ENCODE measurements around the gene CHTF8. TPM values are rescaled to one million over a fixed set of nuclear protein-coding genes. Genes with fewer than 3 reads are reported as not detected.
A peak's percentile ranks its signal among the peaks of the same experiment; 100 is the strongest.
"Not testable (repeated sequence)": the region's sequence is repeated elsewhere in the genome, so short reads cannot be mapped to it uniquely, and the experiment has no call there.

CHTF8 gene
- polyA plus RNA-seq, 1 donor (not counting 4 experiments of a cell fraction or from before 2014, with no cell fraction given) = 96.0 TPM

DNA sequence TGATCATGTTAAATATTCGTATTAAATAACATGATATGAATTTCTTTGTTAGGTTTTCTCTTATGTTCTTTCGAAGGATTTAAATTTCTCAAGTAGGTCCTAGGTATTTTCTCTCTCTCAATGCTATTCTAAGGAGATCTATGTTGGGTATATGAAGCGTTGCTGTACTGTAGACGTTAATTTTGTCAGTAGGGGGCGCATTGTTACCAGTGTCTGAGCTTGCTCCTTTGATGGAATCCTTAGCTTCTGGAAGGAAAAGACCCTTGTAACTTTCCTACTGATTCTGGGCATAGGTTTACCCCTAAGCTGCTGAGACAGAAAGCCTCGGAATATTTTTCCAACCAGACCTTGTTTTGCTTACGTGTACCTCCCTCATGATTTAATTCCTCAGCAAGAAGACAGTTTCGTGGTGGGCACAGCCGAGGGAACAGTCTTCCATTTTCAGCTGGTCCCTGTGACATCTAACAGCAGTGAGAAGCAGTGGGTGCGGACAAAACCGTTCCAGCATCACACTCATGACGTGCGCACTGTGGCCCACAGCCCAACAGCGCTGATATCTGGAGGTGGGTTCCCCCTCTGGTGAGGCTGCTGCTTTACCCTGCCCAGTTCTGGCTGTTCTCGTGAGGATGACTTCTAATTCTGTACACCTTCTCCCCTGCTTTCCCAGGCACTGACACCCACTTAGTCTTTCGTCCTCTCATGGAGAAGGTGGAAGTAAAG lies 17.9 kb upstream of the CHTF8 start:
- no peak overlapping the region for H3K9ac ChIP-seq (ENCODE audit: control insufficient read depth, extremely low read depth, insufficient read depth, low read length)
- no peaks in the 10 kb centered on the region for H4K20me1 ChIP-seq (ENCODE audit: control insufficient read depth, extremely low read depth, insufficient read depth, low read length)
- no peak overlapping the region for H3K4me2 ChIP-seq (ENCODE audit: control insufficient read depth, extremely low read depth, insufficient read depth, low read depth, low read length)
- dilution Hi-C loops (cut with MboI; ENCODE audit: extremely low pct_ligation_motif_present, low sequenced_read_pairs) = no loop called here
- H3K79me2 ChIP-seq (ENCODE audit: control insufficient read depth, insufficient read depth, low read length) = peaks cover 11% of the 10 kb centered on the region
- H3K4me1 ChIP-seq (ENCODE audit: control insufficient read depth, extremely low read depth, insufficient read depth, low read length) = no peaks in the 10 kb centered on the region
- H3K36me3 ChIP-seq (ENCODE audit: control insufficient read depth in 2 of 2, extremely low read depth in 1 of 2, insufficient read depth in 2 of 2, low read length in 2 of 2) = peaks cover 21 to 35% of the 10 kb centered on the region in 2 experiments
- FAIRE-seq (peak; percentile 56), DNase-seq (ENCODE audit: low read depth, low spot score) (no peak)
- TF ChIP-seq, protein P1, sequence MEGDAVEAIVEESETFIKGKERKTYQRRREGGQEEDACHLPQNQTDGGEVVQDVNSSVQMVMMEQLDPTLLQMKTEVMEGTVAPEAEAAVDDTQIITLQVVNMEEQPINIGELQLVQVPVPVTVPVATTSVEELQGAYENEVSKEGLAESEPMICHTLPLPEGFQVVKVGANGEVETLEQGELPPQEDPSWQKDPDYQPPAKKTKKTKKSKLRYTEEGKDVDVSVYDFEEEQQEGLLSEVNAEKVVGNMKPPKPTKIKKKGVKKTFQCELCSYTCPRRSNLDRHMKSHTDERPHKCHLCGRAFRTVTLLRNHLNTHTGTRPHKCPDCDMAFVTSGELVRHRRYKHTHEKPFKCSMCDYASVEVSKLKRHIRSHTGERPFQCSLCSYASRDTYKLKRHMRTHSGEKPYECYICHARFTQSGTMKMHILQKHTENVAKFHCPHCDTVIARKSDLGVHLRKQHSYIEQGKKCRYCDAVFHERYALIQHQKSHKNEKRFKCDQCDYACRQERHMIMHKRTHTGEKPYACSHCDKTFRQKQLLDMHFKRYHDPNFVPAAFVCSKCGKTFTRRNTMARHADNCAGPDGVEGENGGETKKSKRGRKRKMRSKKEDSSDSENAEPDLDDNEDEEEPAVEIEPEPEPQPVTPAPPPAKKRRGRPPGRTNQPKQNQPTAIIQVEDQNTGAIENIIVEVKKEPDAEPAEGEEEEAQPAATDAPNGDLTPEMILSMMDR (optimal IDR thresholded peaks at IDR 0.05 in 1 of 3, IDR thresholded peaks at IDR 0.05 in 1 of 3, conservative IDR thresholded peaks at IDR 0.05 in 1 of 3; ENCODE audit: extremely low read depth in 1 of 3, insufficient read depth in 2 of 3, low read length in 3 of 3) = peak; percentile 55 to 67 (median 59)
- TF ChIP-seq EZH2 (IDR thresholded peaks at IDR 0.05; ENCODE audit: low read length) = no peak
- no peak overlapping the region for H3K4me3 ChIP-seq (ENCODE audit: control insufficient read depth in 2 of 3, extremely low read depth in 1 of 3, insufficient read depth in 2 of 3, low read depth in 1 of 3, low read length in 3 of 3)
- no peak overlapping the region for H2AFZ ChIP-seq (ENCODE audit: control insufficient read depth, low read length)
- H3K27me3 ChIP-seq (ENCODE audit: control insufficient read depth, extremely low read depth, insufficient read depth, low read length) = no peaks in the 10 kb centered on the region
- H3K9me1 ChIP-seq (ENCODE audit: control insufficient read depth, extremely low read depth, insufficient read depth, low read length) = no peaks in the 10 kb centered on the region
- H3K9me3 ChIP-seq (ENCODE audit: control insufficient read depth, low read depth, low read length) = no peaks in the 10 kb centered on the region
- H3K27ac ChIP-seq (ENCODE audit: control insufficient read depth, insufficient read depth, low read length) = no peak overlapping the region

DNA sequence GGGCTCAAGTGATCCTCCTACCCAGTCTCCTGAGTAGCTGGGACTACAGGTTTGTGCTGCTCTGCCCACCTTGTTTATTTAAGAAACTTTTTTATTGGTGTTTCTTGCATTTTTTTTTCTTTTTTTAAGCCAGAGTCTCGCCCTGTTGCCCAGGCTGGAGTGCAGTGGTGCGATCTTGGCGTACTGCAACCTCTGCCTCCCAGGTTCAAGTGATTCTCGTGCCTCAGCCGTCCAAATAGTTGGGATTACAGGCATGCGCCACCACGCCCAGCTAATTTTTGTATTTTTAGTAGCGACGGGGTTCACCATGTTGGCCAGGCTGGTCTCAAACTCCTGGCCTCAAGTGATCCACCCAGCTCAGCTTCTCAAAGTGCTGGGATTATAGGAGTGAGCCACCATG lies 17.2 kb upstream of the CHTF8 start:
- H3K9ac ChIP-seq (ENCODE audit: control insufficient read depth, extremely low read depth, insufficient read depth, low read length); H3K4me3 ChIP-seq (ENCODE audit: control insufficient read depth in 2 of 3, extremely low read depth in 1 of 3, insufficient read depth in 2 of 3, low read depth in 1 of 3, low read length in 3 of 3); H4K20me1 ChIP-seq (ENCODE audit: control insufficient read depth, extremely low read depth, insufficient read depth, low read length); H3K9me1 ChIP-seq (ENCODE audit: control insufficient read depth, extremely low read depth, insufficient read depth, low read length); H3K4me2 ChIP-seq (ENCODE audit: control insufficient read depth, extremely low read depth, insufficient read depth, low read depth, low read length); H2AFZ ChIP-seq (ENCODE audit: control insufficient read depth, low read length); H3K27me3 ChIP-seq (ENCODE audit: control insufficient read depth, extremely low read depth, insufficient read depth, low read length); dilution Hi-C loops (cut with MboI; ENCODE audit: extremely low pct_ligation_motif_present, low sequenced_read_pairs); FAIRE-seq; H3K9me3 ChIP-seq (ENCODE audit: control insufficient read depth, low read depth, low read length); H3K27ac ChIP-seq (ENCODE audit: control insufficient read depth, insufficient read depth, low read length); DNase-seq (ENCODE audit: low read depth, low spot score); H3K4me1 ChIP-seq (ENCODE audit: control insufficient read depth, extremely low read depth, insufficient read depth, low read length): not testable (repeated sequence)
- peaks cover 11% of the 10 kb centered on the region for H3K79me2 ChIP-seq (ENCODE audit: control insufficient read depth, insufficient read depth, low read length)
- H3K36me3 ChIP-seq (ENCODE audit: control insufficient read depth in 2 of 2, extremely low read depth in 1 of 2, insufficient read depth in 2 of 2, low read length in 2 of 2) = peaks cover 21 to 35% of the 10 kb centered on the region in 2 experiments

DNA sequence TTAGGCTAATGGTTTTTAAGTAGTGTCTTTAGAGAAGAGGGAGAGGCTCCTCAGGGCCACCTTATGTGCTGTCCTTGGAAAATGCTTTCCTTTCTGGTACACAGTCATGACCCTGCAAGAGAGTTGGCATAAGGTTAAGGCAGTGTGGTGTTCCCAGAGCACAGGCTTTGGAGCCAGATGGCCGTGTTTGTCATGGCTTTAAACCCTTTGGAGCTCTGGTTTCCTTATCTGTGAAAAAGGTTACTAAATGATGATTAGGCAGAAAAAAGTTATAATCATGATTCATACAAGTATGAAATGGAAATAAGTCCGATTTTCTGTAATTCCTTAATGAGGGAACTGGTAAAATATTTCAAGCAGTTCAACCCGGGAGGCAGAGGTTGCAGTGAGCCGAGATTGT lies 13.3 kb upstream of the CHTF8 start:
- dilution Hi-C loops (cut with MboI; ENCODE audit: extremely low pct_ligation_motif_present, low sequenced_read_pairs) = no loop called here
- H3K36me3 ChIP-seq (ENCODE audit: control insufficient read depth in 2 of 2, extremely low read depth in 1 of 2, insufficient read depth in 2 of 2, low read length in 2 of 2) = peaks cover 27 to 32% of the 10 kb centered on the region in 2 experiments

More for the DNA sequence above, 13.3 kb upstream of the CHTF8 start:
- H3K9ac ChIP-seq (ENCODE audit: control insufficient read depth, extremely low read depth, insufficient read depth, low read length) = no peak overlapping the region
- no peak overlapping the region for H3K4me3 ChIP-seq (ENCODE audit: control insufficient read depth in 2 of 3, extremely low read depth in 1 of 3, insufficient read depth in 2 of 3, low read depth in 1 of 3, low read length in 3 of 3)
- FAIRE-seq (no peak), DNase-seq (ENCODE audit: low read depth, low spot score) (no peak)
- peaks cover 12% of the 10 kb centered on the region for H3K79me2 ChIP-seq (ENCODE audit: control insufficient read depth, insufficient read depth, low read length)
- no peaks in the 10 kb centered on the region for H3K27me3 ChIP-seq (ENCODE audit: control insufficient read depth, extremely low read depth, insufficient read depth, low read length)
- H3K9me3 ChIP-seq (ENCODE audit: control insufficient read depth, low read depth, low read length) = no peaks in the 10 kb centered on the region
- H3K27ac ChIP-seq (ENCODE audit: control insufficient read depth, insufficient read depth, low read length) = no peak overlapping the region
- no peak for TF ChIP-seq EZH2 (IDR thresholded peaks at IDR 0.05; ENCODE audit: low read length)
- TF ChIP-seq, protein P1 (optimal IDR thresholded peaks at IDR 0.05 in 1 of 3, IDR thresholded peaks at IDR 0.05 in 1 of 3, conservative IDR thresholded peaks at IDR 0.05 in 1 of 3; ENCODE audit: extremely low read depth in 1 of 3, insufficient read depth in 2 of 3, low read length in 3 of 3) = no peak
- no peaks in the 10 kb centered on the region for H4K20me1 ChIP-seq (ENCODE audit: control insufficient read depth, extremely low read depth, insufficient read depth, low read length)
- H3K4me2 ChIP-seq (ENCODE audit: control insufficient read depth, extremely low read depth, insufficient read depth, low read depth, low read length) = no peak overlapping the region
- H3K9me1 ChIP-seq (ENCODE audit: control insufficient read depth, extremely low read depth, insufficient read depth, low read length) = no peaks in the 10 kb centered on the region
- H3K4me1 ChIP-seq (ENCODE audit: control insufficient read depth, extremely low read depth, insufficient read depth, low read length) = no peaks in the 10 kb centered on the region
- no peak overlapping the region for H2AFZ ChIP-seq (ENCODE audit: control insufficient read depth, low read length)

All from keratinocyte (primary cell).